HEK293 (cell line): Measurements from ENCODE around the gene S100A10.

Experiments used
- CTCF ChIA-PET: fragments of 350-600 bp; formaldehyde crosslinking; extraction: SDS; loops from one replicate; lab custom pipeline; 2021; ENCODE audit warnings: antibody characterized with exemption; lab: Yijun Ruan, JAX
- POLR2A ChIA-PET: fragments of 300-600 bp; formaldehyde crosslinking; extraction: SDS; loops from one replicate; lab custom pipeline; 2020; ENCODE audit warnings: antibody characterized with exemption, inconsistent platforms; lab: Yijun Ruan, JAX
- H3K27ac ChIP-seq: fragments of 200-500 bp; sonication (Bioruptor generic); 2 replicates; pipeline ENCODE4 v1.5.1; 2014; ENCODE audit warnings: low read depth, low read length, control low read depth, inconsistent platforms; ENCODE audit errors: extremely low read depth
- H3K36me3 ChIP-seq, 2 experiments: fragments of 200-500 bp in 1 of 2; sonication (Bioruptor generic) in 1 of 2; 1 replicate in 1 of 2; 2 replicates in 1 of 2; pipeline ENCODE4 v1.5.1; 2014 to 2017; ENCODE audit warnings: inconsistent platforms in 2 of 2, low read length in 2 of 2; ENCODE audit not compliant: control insufficient read depth in 2 of 2, insufficient read depth in 1 of 2
- H3K4me1 ChIP-seq: fragments of 200-500 bp; sonication (Bioruptor generic); 2 replicates; pipeline ENCODE4 v1.5.1; 2014; ENCODE audit warnings: mild to moderate bottlenecking, low read length, inconsistent platforms; ENCODE audit not compliant: control insufficient read depth, insufficient read depth
- H3K4me3 ChIP-seq: 2 replicates; pipeline ENCODE4 v1.5.1; 2011; ENCODE audit warnings: low read depth, mild to moderate bottlenecking, control low read depth, low read length, moderate library complexity
- H3K9me3 ChIP-seq: fragments of 200-500 bp; sonication (Bioruptor generic); 2 replicates; pipeline ENCODE4 v1.5.1; 2014; ENCODE audit warnings: low read depth, low read length, inconsistent platforms; ENCODE audit not compliant: control insufficient read depth, insufficient read depth
- GLIS1 ChIP-seq: fragments of 450-650 bp; formaldehyde crosslinking; IDR thresholded peaks from 2 replicates; pipeline ENCODE4 v1.5.1; 2016; ENCODE audit warnings: missing biosample characterization, missing genetic modification characterization
- IKZF3 ChIP-seq: fragments of 450-650 bp; IDR thresholded peaks from 2 replicates; pipeline ENCODE4 v1.5.0; 2018; ENCODE audit warnings: missing biosample characterization, mild to moderate bottlenecking, missing genetic modification characterization, moderate library complexity
- KLF16 ChIP-seq: fragments of 450-650 bp; formaldehyde crosslinking; IDR thresholded peaks from 2 replicates; pipeline ENCODE4 v1.5.1; 2017; ENCODE audit warnings: missing biosample characterization, missing genetic modification characterization
- KLF7 ChIP-seq: fragments of 450-650 bp; formaldehyde crosslinking; IDR thresholded peaks from 2 replicates; pipeline ENCODE4 v1.5.1; 2016; ENCODE audit warnings: missing biosample characterization, missing genetic modification characterization, borderline replicate concordance
- YY2 ChIP-seq: fragments of 450-650 bp; formaldehyde crosslinking; IDR thresholded peaks from 2 replicates; pipeline ENCODE4 v1.5.1; 2016; ENCODE audit warnings: missing biosample characterization, missing genetic modification characterization
- ZBTB48 ChIP-seq: fragments of 450-650 bp; formaldehyde crosslinking; IDR thresholded peaks from 2 replicates; pipeline ENCODE4 v1.5.1; 2016; ENCODE audit warnings: missing biosample characterization, missing genetic modification characterization
- ZIC2 ChIP-seq: fragments of 450-650 bp; formaldehyde crosslinking; IDR thresholded peaks from 2 replicates; pipeline ENCODE4 v1.5.1; 2016; ENCODE audit warnings: missing biosample characterization, missing genetic modification characterization
- ZNF10 ChIP-seq: fragments of 450-650 bp; formaldehyde crosslinking; IDR thresholded peaks from 2 replicates; pipeline ENCODE4 v1.5.1; 2017; ENCODE audit warnings: missing biosample characterization, missing genetic modification characterization
- ZNF114 ChIP-seq: fragments of 450-650 bp; formaldehyde crosslinking; IDR thresholded peaks from 2 replicates; pipeline ENCODE4 v1.5.0; 2017; ENCODE audit warnings: missing biosample characterization, missing genetic modification characterization
- ZNF121 ChIP-seq: fragments of 450-650 bp; formaldehyde crosslinking; IDR thresholded peaks from 2 replicates; pipeline ENCODE4 v1.5.1; 2016; ENCODE audit warnings: missing biosample characterization, missing genetic modification characterization
- ZNF16 ChIP-seq: fragments of 450-650 bp; formaldehyde crosslinking; IDR thresholded peaks from 2 replicates; pipeline ENCODE4 v1.5.1; 2016; ENCODE audit warnings: low read depth, missing biosample characterization, missing genetic modification characterization
- ZNF19 ChIP-seq: fragments of 450-650 bp; formaldehyde crosslinking; IDR thresholded peaks from 2 replicates; pipeline ENCODE4; 2016; ENCODE audit warnings: missing biosample characterization, missing genetic modification characterization, low read depth
- ZNF341 ChIP-seq: fragments of 450-650 bp; formaldehyde crosslinking; IDR thresholded peaks from 2 replicates; pipeline ENCODE4; 2016; ENCODE audit warnings: low read depth, missing biosample characterization, missing genetic modification characterization
- ZNF350 ChIP-seq: fragments of 450-650 bp; formaldehyde crosslinking; IDR thresholded peaks from 2 replicates; pipeline ENCODE4 v1.5.0; 2017; ENCODE audit warnings: missing biosample characterization, mild to moderate bottlenecking, missing genetic modification characterization
- ZNF433 ChIP-seq: fragments of 450-650 bp; formaldehyde crosslinking; IDR thresholded peaks from 2 replicates; pipeline ENCODE4 v1.5.1; 2016; ENCODE audit warnings: missing biosample characterization, missing genetic modification characterization, low read depth
- ZNF544 ChIP-seq: fragments of 450-650 bp; formaldehyde crosslinking; IDR thresholded peaks from 2 replicates; pipeline ENCODE4 v1.5.0; 2017; ENCODE audit warnings: missing biosample characterization, missing genetic modification characterization
- ZNF600 ChIP-seq: fragments of 450-650 bp; formaldehyde crosslinking; IDR thresholded peaks from 2 replicates; pipeline ENCODE4 v1.5.1; 2016; ENCODE audit warnings: missing biosample characterization, missing genetic modification characterization
- ZNF670 ChIP-seq: fragments of 450-650 bp; formaldehyde crosslinking; IDR thresholded peaks from 2 replicates; pipeline ENCODE4 v1.5.1; 2016; ENCODE audit warnings: missing biosample characterization, missing genetic modification characterization, low read depth
- ZNF791 ChIP-seq: fragments of 450-650 bp; formaldehyde crosslinking; IDR thresholded peaks from 2 replicates; pipeline ENCODE4 v1.5.1; 2016; ENCODE audit warnings: missing biosample characterization, missing genetic modification characterization
- TF ChIP-seq, protein P1 (sequence below): fragments of 450-650 bp; formaldehyde crosslinking; IDR thresholded peaks from 2 replicates; pipeline ENCODE4 v1.5.1; 2017; ENCODE audit warnings: missing biosample characterization, missing genetic modification characterization
- TF ChIP-seq, protein P2 (sequence below): fragments of 450-650 bp; formaldehyde crosslinking; IDR thresholded peaks from 2 replicates; pipeline ENCODE4 v1.5.1; 2016; ENCODE audit warnings: missing biosample characterization, missing genetic modification characterization
- TF ChIP-seq, protein P3 (sequence below): fragments of 450-650 bp; formaldehyde crosslinking; IDR thresholded peaks from 2 replicates; pipeline ENCODE4 v1.5.1; 2016; ENCODE audit warnings: missing biosample characterization, missing genetic modification characterization
- TF ChIP-seq, protein P4 (sequence below): fragments of 450-650 bp; formaldehyde crosslinking; IDR thresholded peaks from 2 replicates; pipeline ENCODE4 v1.5.1; 2017; ENCODE audit warnings: missing biosample characterization, missing genetic modification characterization
- TF ChIP-seq, protein P5 (sequence below): fragments of 450-650 bp; formaldehyde crosslinking; IDR thresholded peaks from 2 replicates; pipeline ENCODE4 v1.5.1; 2016; ENCODE audit warnings: missing biosample characterization, missing genetic modification characterization
- TF ChIP-seq, protein P6 (sequence below): fragments of 450-650 bp; formaldehyde crosslinking; IDR thresholded peaks from 2 replicates; pipeline ENCODE4 v1.5.1; 2016; ENCODE audit warnings: missing biosample characterization, missing genetic modification characterization

The S100A10 gene

DNA sequence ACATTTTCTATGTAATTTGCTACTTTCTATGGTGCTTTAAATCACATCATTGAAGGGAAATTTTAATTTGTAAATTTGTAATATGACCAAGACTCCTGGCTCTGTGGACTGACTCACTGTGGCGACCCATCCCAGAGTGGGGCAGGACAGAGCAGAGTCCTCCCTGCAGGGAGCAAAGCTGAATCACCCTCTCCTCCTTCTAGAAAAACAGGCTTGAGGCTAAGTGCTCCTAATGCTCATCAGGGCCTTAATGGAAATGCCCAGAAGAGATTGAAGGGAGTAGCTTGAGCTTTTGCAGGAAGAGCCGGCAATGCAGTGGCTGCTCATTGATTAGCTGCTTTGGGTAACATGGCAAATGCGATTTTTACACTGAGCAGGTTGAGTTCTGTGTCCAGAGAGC lies 16.8 kb downstream of the S100A10 start:
- Histone ChIP-seq H3K36me3 (peaks cover 0 to 14% of the 10 kb centered on the region in 2 experiments; a peak in 1 of 3 replicates), H3K4me3 (no peak overlapping the region), H3K27ac (no peak overlapping the region), H3K9me3 (no peaks in the 10 kb centered on the region), H3K4me1 (peaks cover 25% of the 10 kb centered on the region)
- POLR2A ChIA-PET, result interaction anchor here (1.1 to 3.0 kb wide), 3 partner anchors 11 to 16 kb away, joined by 3 to 15 read pairs (median 6); partner anchors contain the start of gene S100A10
- CTCF ChIA-PET, result interaction anchor here (0.8 to 3.1 kb wide), 7 partner anchors 9 to 43 kb away, joined by 3 to 21 read pairs (median 5); no protein-coding TSS in a partner anchor
- TF ChIP-seq ZNF341 (peak; percentile 78), ZNF19 (tag by site-specific recombination) (no peak), YY2 (tag by site-specific recombination) (no peak), ZIC2 (peak; percentile 33; the same call in 1 of the 2 replicates), ZNF600 (tag by site-specific recombination) (peak; percentile 25; the same call in 1 of the 2 replicates), ZNF350 (no peak), ZBTB48 (tag by site-specific recombination) (no peak), ZNF670 (tag by site-specific recombination) (no peak), ZNF544 (no peak), IKZF3 (tag by site-specific recombination) (peak; percentile 31; the same call in 1 of the 2 replicates), ZNF791 (tag by site-specific recombination) (no peak), GLIS1 (tag by site-specific recombination) (peak; percentile 7; the same call in 1 of the 2 replicates), KLF16 (no peak), ZNF121 (tag by site-specific recombination) (0 out of 2 replicates have a peak, but pooled peaks have one; percentile 34), ZNF433 (no peak), ZNF16 (tag by site-specific recombination) (no peak), KLF7 (tag by site-specific recombination) (no peak), ZNF10 (peak; percentile 19; the same call in 1 of the 2 replicates), ZNF114 (tag by site-specific recombination) (no peak)
- TF ChIP-seq, protein P1, sequence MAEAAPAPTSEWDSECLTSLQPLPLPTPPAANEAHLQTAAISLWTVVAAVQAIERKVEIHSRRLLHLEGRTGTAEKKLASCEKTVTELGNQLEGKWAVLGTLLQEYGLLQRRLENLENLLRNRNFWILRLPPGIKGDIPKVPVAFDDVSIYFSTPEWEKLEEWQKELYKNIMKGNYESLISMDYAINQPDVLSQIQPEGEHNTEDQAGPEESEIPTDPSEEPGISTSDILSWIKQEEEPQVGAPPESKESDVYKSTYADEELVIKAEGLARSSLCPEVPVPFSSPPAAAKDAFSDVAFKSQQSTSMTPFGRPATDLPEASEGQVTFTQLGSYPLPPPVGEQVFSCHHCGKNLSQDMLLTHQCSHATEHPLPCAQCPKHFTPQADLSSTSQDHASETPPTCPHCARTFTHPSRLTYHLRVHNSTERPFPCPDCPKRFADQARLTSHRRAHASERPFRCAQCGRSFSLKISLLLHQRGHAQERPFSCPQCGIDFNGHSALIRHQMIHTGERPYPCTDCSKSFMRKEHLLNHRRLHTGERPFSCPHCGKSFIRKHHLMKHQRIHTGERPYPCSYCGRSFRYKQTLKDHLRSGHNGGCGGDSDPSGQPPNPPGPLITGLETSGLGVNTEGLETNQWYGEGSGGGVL (tag by site-specific recombination), result no peak
- TF ChIP-seq, protein P2, sequence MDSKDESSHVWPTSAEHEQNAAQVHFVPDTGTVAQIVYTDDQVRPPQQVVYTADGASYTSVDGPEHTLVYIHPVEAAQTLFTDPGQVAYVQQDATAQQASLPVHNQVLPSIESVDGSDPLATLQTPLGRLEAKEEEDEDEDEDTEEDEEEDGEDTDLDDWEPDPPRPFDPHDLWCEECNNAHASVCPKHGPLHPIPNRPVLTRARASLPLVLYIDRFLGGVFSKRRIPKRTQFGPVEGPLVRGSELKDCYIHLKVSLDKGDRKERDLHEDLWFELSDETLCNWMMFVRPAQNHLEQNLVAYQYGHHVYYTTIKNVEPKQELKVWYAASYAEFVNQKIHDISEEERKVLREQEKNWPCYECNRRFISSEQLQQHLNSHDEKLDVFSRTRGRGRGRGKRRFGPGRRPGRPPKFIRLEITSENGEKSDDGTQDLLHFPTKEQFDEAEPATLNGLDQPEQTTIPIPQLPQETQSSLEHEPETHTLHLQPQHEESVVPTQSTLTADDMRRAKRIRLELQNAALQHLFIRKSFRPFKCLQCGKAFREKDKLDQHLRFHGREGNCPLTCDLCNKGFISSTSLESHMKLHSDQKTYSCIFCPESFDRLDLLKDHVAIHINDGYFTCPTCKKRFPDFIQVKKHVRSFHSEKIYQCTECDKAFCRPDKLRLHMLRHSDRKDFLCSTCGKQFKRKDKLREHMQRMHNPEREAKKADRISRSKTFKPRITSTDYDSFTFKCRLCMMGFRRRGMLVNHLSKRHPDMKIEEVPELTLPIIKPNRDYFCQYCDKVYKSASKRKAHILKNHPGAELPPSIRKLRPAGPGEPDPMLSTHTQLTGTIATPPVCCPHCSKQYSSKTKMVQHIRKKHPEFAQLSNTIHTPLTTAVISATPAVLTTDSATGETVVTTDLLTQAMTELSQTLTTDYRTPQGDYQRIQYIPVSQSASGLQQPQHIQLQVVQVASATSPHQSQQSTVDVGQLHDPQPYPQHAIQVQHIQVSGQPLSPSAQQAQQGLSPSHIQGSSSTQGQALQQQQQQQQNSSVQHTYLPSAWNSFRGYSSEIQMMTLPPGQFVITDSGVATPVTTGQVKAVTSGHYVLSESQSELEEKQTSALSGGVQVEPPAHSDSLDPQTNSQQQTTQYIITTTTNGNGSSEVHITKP (tag by site-specific recombination), result peak; percentile 16; the same call in 1 of the 2 replicates
- TF ChIP-seq, protein P3, sequence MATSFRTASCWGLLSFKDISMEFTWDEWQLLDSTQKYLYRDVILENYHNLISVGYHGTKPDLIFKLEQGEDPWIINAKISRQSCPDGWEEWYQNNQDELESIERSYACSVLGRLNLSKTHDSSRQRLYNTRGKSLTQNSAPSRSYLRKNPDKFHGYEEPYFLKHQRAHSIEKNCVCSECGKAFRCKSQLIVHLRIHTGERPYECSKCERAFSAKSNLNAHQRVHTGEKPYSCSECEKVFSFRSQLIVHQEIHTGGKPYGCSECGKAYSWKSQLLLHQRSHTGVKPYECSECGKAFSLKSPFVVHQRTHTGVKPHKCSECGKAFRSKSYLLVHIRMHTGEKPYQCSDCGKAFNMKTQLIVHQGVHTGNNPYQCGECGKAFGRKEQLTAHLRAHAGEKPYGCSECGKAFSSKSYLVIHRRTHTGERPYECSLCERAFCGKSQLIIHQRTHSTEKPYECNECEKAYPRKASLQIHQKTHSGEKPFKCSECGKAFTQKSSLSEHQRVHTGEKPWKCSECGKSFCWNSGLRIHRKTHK, result no peak
- TF ChIP-seq, protein P4, sequence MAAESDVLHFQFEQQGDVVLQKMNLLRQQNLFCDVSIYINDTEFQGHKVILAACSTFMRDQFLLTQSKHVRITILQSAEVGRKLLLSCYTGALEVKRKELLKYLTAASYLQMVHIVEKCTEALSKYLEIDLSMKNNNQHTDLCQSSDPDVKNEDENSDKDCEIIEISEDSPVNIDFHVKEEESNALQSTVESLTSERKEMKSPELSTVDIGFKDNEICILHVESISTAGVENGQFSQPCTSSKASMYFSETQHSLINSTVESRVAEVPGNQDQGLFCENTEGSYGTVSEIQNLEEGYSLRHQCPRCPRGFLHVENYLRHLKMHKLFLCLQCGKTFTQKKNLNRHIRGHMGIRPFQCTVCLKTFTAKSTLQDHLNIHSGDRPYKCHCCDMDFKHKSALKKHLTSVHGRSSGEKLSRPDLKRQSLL (tag by site-specific recombination), result 0 out of 2 replicates have a peak, but pooled peaks have one; percentile 15
- TF ChIP-seq, protein P5, sequence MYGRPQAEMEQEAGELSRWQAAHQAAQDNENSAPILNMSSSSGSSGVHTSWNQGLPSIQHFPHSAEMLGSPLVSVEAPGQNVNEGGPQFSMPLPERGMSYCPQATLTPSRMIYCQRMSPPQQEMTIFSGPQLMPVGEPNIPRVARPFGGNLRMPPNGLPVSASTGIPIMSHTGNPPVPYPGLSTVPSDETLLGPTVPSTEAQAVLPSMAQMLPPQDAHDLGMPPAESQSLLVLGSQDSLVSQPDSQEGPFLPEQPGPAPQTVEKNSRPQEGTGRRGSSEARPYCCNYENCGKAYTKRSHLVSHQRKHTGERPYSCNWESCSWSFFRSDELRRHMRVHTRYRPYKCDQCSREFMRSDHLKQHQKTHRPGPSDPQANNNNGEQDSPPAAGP (tag by site-specific recombination), result peak; percentile 73
- TF ChIP-seq, protein P6, sequence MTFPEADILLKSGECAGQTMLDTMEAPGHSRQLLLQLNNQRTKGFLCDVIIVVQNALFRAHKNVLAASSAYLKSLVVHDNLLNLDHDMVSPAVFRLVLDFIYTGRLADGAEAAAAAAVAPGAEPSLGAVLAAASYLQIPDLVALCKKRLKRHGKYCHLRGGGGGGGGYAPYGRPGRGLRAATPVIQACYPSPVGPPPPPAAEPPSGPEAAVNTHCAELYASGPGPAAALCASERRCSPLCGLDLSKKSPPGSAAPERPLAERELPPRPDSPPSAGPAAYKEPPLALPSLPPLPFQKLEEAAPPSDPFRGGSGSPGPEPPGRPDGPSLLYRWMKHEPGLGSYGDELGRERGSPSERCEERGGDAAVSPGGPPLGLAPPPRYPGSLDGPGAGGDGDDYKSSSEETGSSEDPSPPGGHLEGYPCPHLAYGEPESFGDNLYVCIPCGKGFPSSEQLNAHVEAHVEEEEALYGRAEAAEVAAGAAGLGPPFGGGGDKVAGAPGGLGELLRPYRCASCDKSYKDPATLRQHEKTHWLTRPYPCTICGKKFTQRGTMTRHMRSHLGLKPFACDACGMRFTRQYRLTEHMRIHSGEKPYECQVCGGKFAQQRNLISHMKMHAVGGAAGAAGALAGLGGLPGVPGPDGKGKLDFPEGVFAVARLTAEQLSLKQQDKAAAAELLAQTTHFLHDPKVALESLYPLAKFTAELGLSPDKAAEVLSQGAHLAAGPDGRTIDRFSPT (tag by site-specific recombination), result no peak
